ENCODE data around the gene CNGB1.
"Not testable (repeated sequence)": the region's sequence is repeated elsewhere in the genome, so short reads cannot be mapped to it uniquely, and the experiment has no call there.

CNGB1 gene

DNA sequence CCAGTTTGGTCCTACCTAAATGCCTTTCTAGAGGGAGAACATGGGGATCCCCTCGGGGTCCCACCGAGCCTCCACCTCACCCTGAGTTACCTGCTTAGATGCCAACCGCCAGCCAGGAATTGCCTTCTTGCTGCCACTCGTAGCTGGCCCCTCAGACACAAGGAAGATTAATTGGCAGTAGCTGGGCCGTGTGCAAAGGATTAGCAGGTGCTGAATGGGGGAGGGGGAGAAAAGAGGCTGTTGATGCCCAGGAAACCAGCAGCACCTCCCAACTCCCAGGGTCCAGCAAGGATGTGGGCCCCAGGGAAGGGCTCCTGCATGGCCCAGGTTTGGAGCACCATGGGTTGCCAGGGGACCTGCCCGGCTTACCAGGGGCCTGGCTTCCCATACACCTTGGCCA, at the start of gene CNGB1:
CNGB1 (minus strand) TSS at position 159 of the 400 bp plus-strand sequence. CDS start 3,842 bp downstream, outside the sequence.
- DNase-seq (ENCODE audit: insufficient read length, low spot score) = no peak

DNA sequence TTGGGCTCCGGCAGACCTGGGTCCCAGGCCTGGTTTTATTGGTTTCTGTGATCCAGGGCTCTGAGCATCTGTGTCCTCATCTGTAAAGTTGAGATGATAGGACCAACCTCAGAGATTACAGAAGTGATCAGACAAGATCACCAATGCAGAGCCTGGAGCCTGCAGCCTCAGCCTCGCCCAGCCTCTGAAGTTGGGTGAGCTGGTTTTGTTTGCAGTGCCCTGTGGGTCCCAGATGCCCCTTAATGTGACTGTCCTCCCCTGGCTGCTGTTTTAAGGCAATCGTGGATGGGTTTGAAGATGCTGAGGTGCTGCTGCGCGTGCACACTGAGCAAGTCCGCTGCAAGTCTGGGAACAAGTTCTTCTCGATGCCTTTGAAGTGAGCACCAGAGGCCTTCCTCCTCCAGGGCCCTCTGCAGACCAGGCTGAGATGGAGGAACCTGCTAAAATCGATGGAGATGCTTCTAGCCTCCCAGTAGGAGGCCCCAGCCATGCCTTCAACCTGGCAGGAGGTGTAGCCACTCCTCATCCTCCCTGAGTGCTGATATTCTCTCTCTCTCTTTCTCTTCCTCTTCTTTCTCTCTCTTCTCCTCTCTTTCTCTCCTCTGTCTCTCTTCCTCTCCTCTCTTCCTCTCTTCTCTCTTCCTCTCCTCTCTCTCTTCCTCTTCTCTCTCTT, 49.1 kb upstream of the CNGB1 start:
- FAIRE-seq (no peak), DNase-seq (ENCODE audit: insufficient read length, low spot score) (no peak)

More for the DNA sequence above, at the start of gene CNGB1:
- no peak for FAIRE-seq

DNA sequence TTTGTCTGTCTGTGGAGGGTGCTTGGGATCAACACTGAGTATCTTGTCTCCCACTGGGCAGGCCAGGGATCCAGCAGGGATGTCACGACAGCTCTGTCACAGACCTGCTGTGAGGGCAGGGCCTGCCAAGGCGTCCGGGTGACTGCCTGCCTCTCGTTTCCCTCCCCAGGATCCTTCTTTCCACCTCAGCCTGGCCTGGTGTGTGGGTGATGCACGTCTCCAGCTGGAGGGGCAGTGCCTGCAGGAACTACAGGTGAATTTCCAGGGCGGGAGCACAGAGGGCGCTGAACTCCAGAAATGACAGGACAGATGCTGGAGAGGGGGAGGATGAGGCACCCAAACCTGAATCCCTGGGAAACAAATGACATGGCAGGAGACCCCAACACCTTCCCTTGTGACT, 47.9 kb upstream of the CNGB1 start:
- DNase-seq (ENCODE audit: insufficient read length, low spot score) (no peak), FAIRE-seq (no peak)

DNA sequence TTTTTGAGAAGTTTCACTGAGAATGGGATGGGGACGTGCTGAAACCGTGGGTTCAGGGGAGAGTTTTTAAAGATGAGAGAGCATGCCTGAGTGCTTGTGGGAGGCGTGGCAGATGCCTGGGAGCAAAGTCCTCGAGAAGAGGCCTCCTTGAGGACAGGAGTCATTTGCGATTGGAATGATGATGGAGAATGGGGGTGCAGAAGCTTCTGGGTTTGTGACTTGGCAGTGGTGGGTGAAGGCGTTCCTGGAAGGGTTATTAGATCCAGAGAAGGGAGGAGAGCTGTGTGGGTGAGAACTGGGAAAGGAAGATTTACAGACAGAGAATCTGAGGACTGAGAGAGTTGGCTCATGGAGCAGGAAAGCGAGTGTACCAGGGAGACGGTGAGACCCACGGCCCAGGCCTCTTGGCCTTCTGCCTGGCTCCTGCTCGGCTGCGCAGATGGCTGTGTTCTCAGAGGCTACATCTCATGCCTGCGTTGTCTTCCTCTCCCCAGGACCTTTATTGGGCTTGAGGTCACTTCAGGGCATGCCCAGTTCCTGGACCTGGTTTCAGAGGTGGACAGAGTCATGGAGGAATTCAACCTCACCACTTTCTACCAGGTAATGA, 46.0 kb upstream of the CNGB1 start:
- no peak for FAIRE-seq
- DNase-seq (ENCODE audit: insufficient read length, low spot score) = no peak

DNA sequence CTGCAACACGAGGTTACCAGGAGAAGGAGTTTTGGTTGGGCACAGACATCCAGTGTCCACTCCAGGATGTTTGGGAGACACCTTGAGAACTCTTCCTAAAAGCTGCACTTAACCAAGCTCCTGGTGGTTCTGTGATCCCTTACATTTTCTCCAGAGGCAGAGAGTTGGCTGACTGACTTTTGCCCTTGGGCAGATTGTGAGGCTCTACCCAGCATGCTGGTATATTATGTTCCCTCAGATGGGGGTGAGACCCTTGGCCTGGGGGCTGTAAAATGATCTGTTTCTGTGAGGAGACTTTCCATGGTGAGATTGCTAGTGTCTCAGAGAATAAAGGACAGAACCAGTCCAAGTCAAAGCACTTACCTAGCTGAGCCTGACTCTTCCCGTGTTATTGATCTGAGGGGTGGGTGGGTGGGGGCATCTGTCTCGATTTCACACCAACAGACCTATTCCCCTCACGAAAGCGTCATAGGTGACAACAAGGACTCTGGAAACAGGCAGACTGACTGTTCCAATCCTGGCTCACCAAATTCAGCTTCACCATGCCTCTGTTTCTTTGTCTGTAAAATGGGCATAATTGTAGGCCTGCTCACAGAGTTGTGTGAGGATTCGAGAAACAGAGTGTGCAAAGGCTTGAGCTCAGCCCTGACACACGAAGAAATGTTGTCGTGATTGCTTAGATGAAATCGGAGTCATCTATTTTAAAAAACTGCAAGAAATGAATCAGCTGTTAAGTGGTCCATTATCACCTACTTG, 42.5 kb upstream of the CNGB1 start:
- FAIRE-seq (no peak), DNase-seq (ENCODE audit: insufficient read length, low spot score) (no peak)

DNA sequence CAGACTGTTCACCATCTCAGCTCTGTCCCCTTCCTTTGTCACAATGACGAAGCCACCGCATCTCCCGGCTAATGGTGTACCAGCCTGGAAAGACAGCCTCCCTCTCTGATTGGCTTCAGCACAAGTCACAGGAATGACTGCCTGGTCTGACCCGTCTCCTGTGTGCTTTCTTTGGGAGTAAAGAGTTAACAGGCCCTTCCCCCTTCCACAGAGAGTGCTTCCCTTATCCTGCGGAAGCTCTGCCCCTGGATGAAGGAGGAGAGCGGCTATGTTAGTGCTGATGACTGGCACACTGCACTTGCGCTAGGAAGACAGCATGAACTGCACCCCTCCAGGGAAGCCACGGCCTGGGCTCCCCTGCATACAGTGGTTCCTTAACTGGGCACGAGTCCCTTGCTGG, 41.6 kb upstream of the CNGB1 start:
- FAIRE-seq (no peak), DNase-seq (ENCODE audit: insufficient read length, low spot score) (no peak)

DNA sequence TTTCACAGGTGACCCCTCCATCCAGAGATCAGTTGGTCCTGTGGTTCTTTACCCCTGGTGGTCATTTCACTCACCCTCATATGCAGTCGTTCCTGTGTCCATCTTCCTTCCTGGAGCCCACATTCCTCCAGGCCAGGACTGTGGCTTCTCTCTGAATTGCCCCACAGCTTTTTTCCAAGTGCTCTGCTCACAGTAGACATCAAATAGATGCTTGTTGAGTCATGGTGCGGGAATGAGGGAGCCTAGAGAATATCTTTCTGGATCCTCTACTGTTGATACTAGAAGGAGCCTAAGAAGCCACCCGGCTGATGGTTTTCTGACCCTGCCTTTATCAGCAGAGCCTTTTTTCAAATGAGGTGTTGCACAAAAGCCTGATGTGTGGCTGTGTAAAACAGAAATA, 40.7 kb upstream of the CNGB1 start:
- no peak for FAIRE-seq
- no peak for DNase-seq (ENCODE audit: insufficient read length, low spot score)

DNA sequence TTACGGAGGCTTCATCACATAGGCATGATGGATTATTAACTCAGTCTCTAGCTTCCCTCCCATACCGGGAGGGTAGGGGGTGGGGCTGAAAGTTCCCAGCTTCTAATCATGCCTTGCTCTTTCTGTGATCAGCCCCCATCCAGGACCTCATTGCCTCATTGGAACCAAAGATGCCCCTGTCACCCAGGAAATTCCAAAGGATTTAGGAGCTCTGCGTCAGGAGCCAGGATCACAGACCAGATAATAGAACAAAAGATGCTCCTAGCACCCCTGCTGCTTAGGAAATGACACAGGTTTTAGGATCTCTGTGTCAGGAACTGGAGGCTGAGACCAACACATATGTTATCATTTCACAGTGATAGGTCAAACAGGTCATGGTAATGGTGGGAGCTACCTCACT, 40.0 kb upstream of the CNGB1 start:
- FAIRE-seq = no peak
- no peak for DNase-seq (ENCODE audit: insufficient read length, low spot score)

DNA sequence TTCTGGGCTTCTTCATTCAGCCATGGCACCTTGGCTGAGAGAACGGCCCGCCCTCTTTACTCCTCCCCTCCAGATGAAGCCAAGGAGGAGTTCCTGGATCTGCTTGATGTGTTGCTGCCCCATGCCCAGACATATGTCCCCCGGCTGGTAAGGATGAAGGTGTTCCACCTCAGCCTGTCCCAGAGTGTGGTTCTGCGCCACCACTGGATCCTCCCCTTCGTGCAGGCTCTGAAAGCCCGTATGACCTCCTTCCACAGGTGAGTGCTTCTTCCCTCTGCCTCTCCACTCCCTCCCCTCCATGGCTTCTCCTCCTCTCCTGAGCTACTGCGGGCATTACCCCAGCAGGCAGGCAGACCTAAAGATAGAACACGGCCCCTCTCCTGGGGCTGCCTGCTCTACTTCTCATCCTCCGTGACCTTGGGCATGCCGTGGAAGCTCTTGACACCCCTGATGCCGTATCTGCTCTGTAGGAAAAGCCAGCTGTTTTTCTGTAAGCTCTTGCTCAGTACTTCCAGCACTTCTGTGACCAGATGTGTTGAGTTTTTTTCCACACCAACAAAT, 39.0 kb upstream of the CNGB1 start:
- no peak for FAIRE-seq
- no peak for DNase-seq (ENCODE audit: insufficient read length, low spot score)

DNA sequence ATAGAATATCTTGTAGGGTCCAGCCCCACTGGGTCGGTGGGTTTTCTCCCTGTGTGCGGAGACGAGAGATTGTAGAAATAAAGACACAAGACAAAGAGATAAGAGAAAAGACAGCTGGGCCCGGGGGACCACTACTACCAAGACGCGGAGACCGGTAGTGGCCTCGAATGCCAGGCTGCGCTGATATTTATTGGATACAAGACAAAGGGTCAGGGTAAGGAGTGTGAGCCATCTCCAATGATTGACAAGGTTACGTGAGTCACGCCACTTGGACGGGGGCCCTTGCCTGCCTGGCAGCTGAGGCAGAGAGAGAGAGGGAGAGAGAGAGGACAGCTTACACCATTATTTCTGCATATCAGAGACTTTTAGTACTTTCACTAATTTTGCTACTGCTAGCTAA, 33.8 kb upstream of the CNGB1 start:
- FAIRE-seq; DNase-seq (ENCODE audit: insufficient read length, low spot score): not testable (repeated sequence)

DNA sequence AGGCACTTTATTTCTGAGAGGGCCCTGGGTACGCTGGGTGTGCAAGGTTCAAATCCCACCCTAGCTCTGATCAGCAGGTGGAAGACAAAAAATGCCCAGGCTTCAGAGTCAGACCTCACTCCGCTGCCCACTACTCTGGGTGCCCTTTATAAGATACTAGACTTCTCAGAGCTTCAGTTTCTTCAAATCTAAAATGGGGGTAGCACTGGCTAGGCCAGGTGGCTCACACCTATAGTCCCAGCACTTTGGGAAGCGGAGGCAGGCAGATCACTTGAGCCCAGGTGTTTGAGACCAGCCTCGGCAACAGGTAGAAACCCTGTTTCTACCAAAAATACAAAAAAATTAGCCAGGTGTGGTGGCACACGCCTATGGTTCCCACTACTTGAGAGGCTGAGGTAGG, 32.0 kb upstream of the CNGB1 start:
- no peak for FAIRE-seq
- no peak for DNase-seq (ENCODE audit: insufficient read length, low spot score)

DNA sequence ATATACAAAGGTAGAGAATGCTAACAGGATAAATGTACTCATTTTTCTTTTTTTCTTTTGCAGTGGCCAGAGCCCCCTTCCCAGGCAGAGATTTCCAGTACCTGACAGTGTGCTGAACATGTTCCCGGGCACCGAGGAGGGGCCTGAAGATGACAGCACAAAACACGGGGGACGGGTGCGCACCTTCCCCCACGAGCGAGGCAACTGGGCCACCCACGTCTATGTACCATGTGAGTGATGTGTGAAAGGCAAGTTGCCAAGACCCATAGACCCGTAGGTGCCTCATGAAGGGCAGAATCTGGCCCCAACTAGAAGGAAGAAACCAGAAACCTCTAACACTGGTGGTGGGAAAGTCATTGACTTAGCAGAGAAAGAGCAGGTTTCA, 31.5 kb upstream of the CNGB1 start:
- DNase-seq (ENCODE audit: insufficient read length, low spot score) (no peak), FAIRE-seq (no peak)

DNA sequence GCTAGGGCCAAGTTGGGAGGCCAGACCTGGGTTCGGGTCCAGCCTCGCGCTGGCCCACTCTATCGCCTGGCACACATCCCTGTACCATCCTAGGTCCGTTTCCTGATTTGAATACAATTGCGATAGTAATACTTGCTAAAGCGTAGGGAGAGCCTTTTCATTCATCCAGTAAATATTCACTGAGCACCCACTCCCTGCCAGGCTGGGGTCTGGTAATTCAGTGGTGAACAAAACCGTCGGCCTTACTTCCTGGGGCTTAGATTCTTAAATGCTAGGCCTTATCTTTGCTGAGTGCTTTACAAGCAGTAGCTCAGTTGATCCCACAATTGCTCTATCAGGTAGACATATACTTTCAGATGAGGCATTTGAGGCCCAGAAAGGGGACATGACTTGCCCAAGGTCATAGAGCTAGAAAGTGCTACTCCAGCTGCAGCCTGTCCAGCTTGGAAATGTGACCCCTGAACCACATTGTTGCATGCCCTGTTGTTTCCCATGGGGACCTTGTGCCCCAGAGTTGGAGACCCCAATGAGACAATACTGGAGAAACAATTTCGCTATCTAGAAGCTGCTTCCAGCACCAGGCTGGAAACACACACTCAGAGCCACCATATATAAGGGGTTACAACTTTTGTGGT, 31.0 kb upstream of the CNGB1 start:
- DNase-seq (ENCODE audit: insufficient read length, low spot score) = no peak
- peak; percentile 64 for FAIRE-seq

DNA sequence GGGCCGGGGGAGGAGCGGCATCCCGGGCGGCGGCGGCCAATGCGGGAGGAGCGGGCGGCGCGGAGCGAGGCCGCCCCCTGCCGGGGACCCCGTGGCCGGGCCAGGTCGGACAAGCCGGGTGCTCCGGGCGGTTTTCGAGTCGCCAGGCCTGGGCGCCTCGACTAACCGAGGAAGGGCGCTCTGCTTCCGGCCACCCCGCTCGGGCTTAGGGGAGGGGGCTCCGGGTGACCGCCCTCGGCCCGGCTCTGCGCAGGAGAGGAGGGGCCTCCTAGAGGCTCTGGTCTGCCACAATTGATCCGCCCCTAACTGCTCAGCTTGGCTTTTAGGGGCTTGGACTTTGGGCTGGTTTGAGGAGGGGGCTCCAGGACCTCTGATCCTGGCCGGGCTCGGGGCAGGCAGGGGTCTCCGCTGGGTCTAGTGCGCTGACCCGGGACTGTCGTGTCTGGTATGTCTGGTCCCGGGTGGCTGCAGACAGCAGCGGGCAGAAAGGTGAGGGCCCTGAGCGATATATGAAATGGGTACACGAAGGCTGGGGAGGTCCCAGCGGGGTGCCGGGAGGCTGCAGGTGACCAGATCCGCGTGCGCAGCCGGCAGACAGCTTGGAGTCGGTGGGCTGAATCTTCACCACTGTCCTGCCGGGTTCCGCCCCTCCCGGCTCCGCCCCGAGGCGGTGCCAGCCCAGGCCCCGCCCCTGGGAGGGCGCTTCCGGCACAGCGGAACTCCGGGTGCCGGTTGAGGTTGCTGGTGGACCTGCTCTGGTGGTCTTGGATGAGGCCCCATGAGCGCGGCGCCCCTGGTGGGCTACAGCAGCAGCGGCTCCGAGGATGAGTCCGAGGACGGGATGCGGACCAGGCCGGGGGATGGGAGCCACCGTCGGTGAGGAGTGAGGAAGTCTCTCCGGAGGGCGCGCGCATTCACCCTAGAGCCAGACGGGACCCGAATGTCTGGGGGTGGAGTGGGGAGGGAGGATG, 30.1 kb upstream of the CNGB1 start, which contains the start of gene USB1:
USB1 (plus strand) TSS at position 702 of the 971 bp plus-strand sequence; CDS start at position 779, 77 bp downstream.
- DNase-seq (ENCODE audit: insufficient read length, low spot score) (peak; percentile 96), FAIRE-seq (peak; percentile 97)

DNA sequence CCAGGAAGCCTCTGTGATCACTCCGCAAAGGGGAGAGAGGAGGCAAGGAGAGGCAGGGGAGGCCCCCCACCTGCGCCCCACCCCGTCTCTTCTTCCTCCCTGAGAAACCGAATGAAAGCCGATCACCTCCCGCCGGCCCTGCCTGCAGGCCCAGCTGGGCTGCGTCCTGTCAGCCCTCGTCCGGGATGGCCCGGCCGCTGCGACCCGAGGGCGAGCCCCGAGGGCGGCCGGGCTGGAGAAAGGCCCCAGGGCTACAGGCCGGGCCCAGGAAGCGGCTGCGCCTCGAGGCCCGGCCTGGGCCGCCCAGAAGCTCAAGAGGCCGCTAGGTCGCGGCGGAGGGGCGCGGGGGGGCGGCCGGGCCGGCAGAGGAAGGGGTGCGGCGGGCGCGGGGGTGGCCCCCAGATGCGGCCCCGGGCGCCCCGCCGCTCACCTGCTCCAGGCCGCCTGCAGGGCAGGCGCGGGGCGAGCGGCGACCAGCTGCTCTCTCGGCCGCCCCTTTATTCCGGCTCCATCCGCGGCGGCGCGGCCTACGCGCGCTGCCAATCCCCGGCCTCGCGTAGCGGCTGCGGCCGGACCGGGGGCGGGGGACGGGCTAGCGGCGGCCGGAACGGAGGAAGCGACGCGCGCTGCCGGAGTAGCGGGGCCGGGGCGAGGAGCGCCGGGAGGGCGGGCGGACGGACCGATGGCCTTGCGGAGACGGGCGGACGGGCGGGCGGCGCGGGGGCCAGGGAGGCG, 29.2 kb upstream of the CNGB1 start, which contains the start of gene ZNF319:
ZNF319 (minus strand) TSS at position 702 of the 735 bp plus-strand sequence. CDS start 2,407 bp downstream, outside the sequence.
- FAIRE-seq = no peak
- DNase-seq (ENCODE audit: insufficient read length, low spot score) = peak; percentile 58

DNA sequence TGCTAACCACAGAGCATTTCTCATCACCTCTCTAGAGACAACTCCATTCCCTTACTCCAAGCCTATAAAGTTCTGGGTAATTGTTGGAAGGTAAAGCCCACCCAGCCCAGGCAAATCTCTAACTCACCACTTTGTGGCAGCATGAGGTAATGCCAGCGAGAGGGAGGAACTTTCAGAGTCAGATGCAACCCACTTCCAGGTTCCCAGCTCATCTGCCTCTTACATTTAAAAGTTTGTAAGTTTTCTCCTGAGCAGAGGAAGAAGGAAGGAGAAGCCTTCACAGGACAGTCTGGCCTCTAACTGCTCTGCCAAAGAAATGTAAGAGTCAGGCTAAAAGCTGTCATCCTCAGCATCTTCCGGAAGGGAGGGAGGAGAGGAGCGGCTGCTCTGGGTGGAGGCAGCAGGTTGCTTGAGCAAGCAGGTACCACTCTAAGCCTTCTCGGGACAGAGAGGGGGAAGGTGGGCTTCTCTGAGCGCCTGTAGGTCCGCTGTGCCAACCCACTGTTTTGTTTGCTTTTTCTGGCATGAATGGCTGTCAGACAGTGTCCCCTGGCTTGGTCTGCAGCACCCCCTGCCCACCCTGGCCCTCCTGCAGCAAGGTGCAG, 28.5 kb upstream of the CNGB1 start:
- peak; percentile 74 for FAIRE-seq

DNA sequence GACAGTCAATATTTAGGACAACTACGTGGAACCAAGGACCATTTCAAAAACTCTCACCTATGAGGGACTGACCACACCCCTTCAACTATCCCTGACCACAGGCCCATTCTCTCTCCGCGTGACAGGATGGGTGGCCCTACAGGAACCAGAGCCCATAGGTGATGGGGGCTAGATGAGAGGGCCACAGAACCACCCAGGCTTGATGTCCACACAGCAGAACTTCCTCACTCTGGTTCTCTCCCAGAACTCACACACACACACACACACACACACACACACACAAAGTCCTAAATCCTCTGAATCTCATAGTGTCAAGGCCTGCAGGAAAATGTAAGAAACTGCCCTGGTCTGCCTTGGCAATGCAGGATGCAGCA, 28.1 kb upstream of the CNGB1 start:
- FAIRE-seq (no peak), DNase-seq (ENCODE audit: insufficient read length, low spot score) (no peak)

More for the DNA sequence above, 28.5 kb upstream of the CNGB1 start:
- peak; percentile 57 for DNase-seq (ENCODE audit: insufficient read length, low spot score)

DNA sequence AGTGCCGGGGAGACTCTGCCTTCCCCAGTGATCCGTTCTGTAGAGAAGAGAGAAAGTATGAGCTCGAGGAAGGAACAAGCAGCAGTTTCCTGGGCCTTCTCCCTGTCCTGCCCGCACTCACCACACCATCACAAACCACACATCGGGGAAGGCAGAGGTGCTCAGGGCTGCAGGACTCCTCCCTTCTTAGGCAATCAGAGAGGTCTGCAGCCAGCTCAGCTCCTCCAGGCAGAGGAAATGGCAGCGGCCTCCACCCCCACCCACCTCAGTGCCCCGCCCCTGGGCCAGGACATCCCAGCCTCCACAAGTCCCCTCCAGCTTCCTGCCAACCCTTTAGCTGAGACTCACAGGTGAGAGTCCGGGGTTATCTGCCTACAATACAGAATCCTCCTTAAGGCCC, 27.6 kb upstream of the CNGB1 start:
- no peak for DNase-seq (ENCODE audit: insufficient read length, low spot score)
- FAIRE-seq = no peak
